A673 (cell line): ENCODE data around the gene ZNF48. TPM values are rescaled to one million over a fixed set of nuclear protein-coding genes. Genes with fewer than 3 reads are reported as not detected.

Experiments used
- BruUV-seq: library from RNA; stranded (reverse); fragments of 400-500 nt; replicated peaks from 2 replicates; lab custom pipeline; 2021; lab: Mats Ljungman, UMichigan
- CTCF ChIA-PET: fragments of 300-600 bp; sonication (Branson Sonifier 250); formaldehyde crosslinking; loops from one replicate; lab custom pipeline; 2022; ENCODE audit warnings: antibody characterized with exemption; lab: Charles Lee
- POLR2A ChIA-PET: fragments of 300-600 bp; sonication (Branson Sonifier 250); formaldehyde crosslinking; loops from one replicate; lab custom pipeline; 2022; ENCODE audit warnings: antibody characterized with exemption; ENCODE audit not compliant: low non-redundant PET; lab: Charles Lee
- DNase-seq: peaks from one replicate; pipeline ENCODE4 v3.0.0-alpha.2; 2015; ENCODE audit warnings: low spot score
- H3K27ac ChIP-seq: fragments of 200-600 bp; sonication (generic); 2 replicates; pipeline ENCODE4 v1.5.1; 2016; ENCODE audit warnings: mixed run types, low read depth, mild to moderate bottlenecking, mixed read lengths, antibody characterized with exemption, low read length; ENCODE audit not compliant: poor library complexity, severe bottlenecking
- H3K27me3 ChIP-seq: fragments of 200-600 bp; sonication (generic); replicated peaks from 2 replicates; pipeline ENCODE4 v1.6.1; 2017; ENCODE audit warnings: mixed run types, low read depth, mild to moderate bottlenecking, mixed read lengths, antibody characterized with exemption, low read length; ENCODE audit not compliant: insufficient read depth, poor library complexity
- H3K36me3 ChIP-seq: fragments of 200-600 bp; sonication (generic); 2 replicates; pipeline ENCODE4 v1.6.1; 2016; ENCODE audit warnings: mixed run types, mild to moderate bottlenecking, mixed read lengths, antibody characterized with exemption, low read length; ENCODE audit not compliant: insufficient read depth, poor library complexity, severe bottlenecking
- H3K4me1 ChIP-seq: fragments of 200-600 bp; sonication (generic); 2 replicates; pipeline ENCODE4 v1.6.1; 2017; ENCODE audit warnings: mixed run types, mild to moderate bottlenecking, mixed read lengths, antibody characterized with exemption, low read length; ENCODE audit not compliant: insufficient read depth, poor library complexity, severe bottlenecking
- H3K4me3 ChIP-seq: fragments of 200-600 bp; sonication (generic); 2 replicates; pipeline ENCODE4 v1.5.1; 2016; ENCODE audit warnings: low read depth, mixed run types, mild to moderate bottlenecking, mixed read lengths, low read length; ENCODE audit not compliant: poor library complexity, severe bottlenecking
- H3K9me3 ChIP-seq: fragments of 200-600 bp; sonication (generic); 2 replicates; pipeline ENCODE4 v1.6.1; 2016; ENCODE audit warnings: mixed run types, low read depth, mild to moderate bottlenecking, mixed read lengths, antibody characterized with exemption, low read length; ENCODE audit not compliant: poor library complexity, severe bottlenecking
- CTCF ChIP-seq: fragments of 300-800, 200-600 bp; sonication (generic); conservative IDR thresholded peaks from 2 replicates; pipeline ENCODE4 v1.5.1; 2017; ENCODE audit warnings: low read depth, mild to moderate bottlenecking, antibody characterized with exemption, low read length, moderate library complexity, mixed read lengths
- EZH2 ChIP-seq: fragments of 200-600 bp; sonication (generic); IDR thresholded peaks from 2 replicates; pipeline ENCODE4 v1.6.1; 2017; ENCODE audit warnings: borderline replicate concordance, low read depth, mild to moderate bottlenecking, mixed read lengths, antibody characterized with exemption, low read length; ENCODE audit not compliant: poor library complexity, severe bottlenecking
- intact Hi-C: fragments of 100-400 bp; cut with micrococcal nuclease; formaldehyde crosslinking; loops from one replicate; pipeline ENCODE4 v1.10.0; 2022; ENCODE audit not compliant: unreplicated experiment
- total RNA-seq: library from RNA; stranded (reverse); gene quantifications from 2 replicates; pipeline ENCODE4 v1.2.3, GENCODE V29; 2021

ZNF48 gene
- total RNA-seq, 1 experiment from 2014 or later: 22.0 TPM

DNA sequence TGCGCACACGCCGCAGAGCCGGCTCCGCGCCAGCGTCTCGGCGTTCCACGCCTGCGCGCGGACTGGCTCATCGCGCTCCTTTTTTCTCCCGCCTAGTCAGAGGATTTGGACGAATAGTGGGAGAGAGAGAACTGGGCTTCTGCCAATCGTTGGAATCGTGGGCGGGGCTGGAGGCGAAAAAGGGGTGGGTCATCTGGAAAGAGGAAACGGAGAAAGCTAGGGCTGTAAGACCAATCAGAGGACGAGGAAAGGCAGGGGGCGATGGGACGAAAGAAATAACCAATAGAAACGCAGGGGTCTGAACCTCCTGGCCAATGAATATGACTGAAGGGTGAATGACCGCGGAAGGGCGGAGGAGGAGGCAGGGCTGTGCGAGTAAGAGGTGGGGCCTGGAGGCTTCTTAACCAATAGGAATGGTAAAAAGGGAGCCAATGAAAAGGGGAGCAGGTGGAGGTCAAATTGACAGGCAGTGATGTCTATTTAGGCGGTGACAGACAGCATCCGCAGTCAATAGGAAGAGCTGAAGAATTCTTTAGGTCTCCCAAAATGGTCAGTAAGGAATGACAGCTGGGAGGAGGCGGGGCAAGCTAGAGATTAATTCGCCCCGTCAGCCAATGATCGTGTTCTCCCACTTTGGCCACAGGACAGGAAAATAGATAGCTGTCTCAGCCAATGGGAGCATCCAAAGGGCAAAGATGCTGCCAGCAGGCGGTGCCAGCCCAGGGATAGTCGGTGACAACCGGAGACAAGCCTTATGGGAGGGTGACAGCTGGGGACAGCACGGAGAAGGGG, 24.6 kb upstream of the ZNF48 start, which contains the start of gene TBC1D10B:
Gene TBC1D10B (minus strand): TSS at position 39 of the 792 bp plus-strand sequence. CDS start 311 bp downstream, outside the sequence.
- ChIA-PET CTCF (interaction anchor here (1.2 kb wide), 2 partner anchors 39 to 59 kb away, joined by 5 read pairs; partner anchors contain the start of gene DCTPP1), POLR2A (interaction anchor here (0.9 kb wide), 1 partner anchor 36 kb away, joined by 4 read pairs; no protein-coding TSS in a partner anchor)
- H3K4me3 ChIP-seq: peak within 1 kb of the TSS; percentile 94
- intact Hi-C loops: loop anchor here (5.0 kb wide), 1 partner anchor 37 kb away; the partner anchor contains the start of gene ZNF771
- peak within 1 kb of the TSS; percentile 84 for H3K27ac ChIP-seq
- BruUV-seq: no TSS peak
- H3K4me1 ChIP-seq: peaks cover 8% of the 10 kb centered on the region
- no peaks in the 10 kb centered on the region for H3K9me3 ChIP-seq
- no peak for TF ChIP-seq EZH2
- peak; percentile 100 for DNase-seq
- H3K36me3 ChIP-seq: peaks cover 11% of the 10 kb centered on the region
- no peaks in the 10 kb centered on the region for H3K27me3 ChIP-seq

DNA sequence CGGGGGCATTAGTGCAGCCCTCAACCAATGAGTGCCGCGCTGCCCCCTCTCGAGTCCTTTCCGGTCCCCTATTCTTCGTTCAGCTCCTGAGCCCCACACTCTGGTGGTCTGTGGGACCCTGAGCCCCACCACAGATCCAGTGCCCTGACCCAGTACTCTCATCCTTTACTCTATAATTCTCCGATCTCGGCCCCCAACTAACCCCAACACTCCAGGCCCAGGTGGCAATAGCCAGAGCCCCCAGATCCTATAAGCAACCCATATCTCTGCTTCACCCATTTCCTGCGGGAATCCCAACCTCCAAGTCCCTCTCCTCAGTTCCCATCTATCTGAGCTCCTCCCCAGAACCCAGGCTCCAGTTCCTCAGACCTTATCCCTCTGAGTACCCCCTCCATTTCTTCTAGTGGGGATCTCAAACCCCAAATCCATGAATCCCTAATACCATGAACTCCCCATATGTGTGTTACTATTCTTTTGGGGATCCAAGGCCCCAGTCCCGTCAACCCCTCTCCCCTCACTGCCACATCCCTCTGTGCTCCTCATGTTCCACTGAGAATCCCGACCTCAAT, 23.9 kb upstream of the ZNF48 start:
- intact Hi-C loops: loop anchor here (5.0 kb wide), 1 partner anchor 36 kb away; the partner anchor contains the start of gene ZNF771
- no TSS peak for BruUV-seq
- CTCF ChIA-PET: interaction anchor here (1.2 kb wide), 2 partner anchors 38 to 58 kb away, joined by 5 read pairs; partner anchors contain the start of gene DCTPP1
- POLR2A ChIA-PET: interaction anchor here (0.9 kb wide), 1 partner anchor 35 kb away, joined by 4 read pairs; no protein-coding TSS in a partner anchor
- no peaks in the 10 kb centered on the region for H3K9me3 ChIP-seq
- peak overlapping the region; percentile 41 for H3K4me3 ChIP-seq
- H3K27ac ChIP-seq: peak overlapping the region; percentile 84
- H3K36me3 ChIP-seq: peaks cover 6% of the 10 kb centered on the region
- H3K4me1 ChIP-seq: peaks cover 8% of the 10 kb centered on the region
- no peaks in the 10 kb centered on the region for H3K27me3 ChIP-seq
- TF ChIP-seq EZH2: no peak
- no peak for TF ChIP-seq CTCF
- DNase-seq: no peak

DNA sequence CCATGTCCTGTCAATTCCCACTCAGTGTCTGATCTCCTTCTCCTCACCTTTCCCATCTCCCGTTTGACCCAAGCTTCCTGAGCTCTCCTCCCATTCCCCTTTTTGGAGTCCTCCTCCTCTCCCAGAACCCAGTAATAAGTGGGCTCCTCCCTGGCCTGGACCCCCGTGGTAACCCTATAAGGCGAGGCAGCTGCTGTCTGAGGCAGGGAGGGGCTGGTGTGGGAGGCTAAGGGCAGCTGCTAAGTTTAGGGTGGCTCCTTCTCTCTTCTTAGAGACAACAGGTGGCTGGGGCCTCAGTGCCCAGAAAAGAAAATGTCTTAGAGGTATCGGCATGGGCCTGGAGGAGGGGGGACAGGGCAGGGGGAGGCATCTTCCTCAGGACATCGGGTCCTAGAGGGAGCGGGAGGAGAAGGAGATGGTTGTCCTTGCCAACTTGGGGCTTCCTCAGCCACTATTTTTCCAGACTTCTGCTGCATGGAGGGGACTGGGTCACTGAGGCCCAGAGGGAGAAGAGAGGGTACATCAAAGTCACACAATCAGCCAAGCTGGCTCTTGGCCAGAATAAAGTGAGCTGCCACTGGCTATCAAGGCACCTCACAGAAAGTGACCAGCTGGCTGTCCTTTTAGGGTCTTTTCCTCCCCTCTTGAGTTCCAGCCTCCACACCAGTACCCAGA, 23.0 kb upstream of the ZNF48 start:
- POLR2A ChIA-PET: no interaction called here
- intact Hi-C loops: loop anchor here (5.0 kb wide), 1 partner anchor 35 kb away; the partner anchor contains the start of gene ZNF771
- peak overlapping the region; percentile 84 for H3K27ac ChIP-seq
- DNase-seq: no peak
- H3K9me3 ChIP-seq: no peaks in the 10 kb centered on the region
- no peaks in the 10 kb centered on the region for H3K27me3 ChIP-seq
- H3K4me3 ChIP-seq: no peak overlapping the region
- no peak for TF ChIP-seq CTCF
- no peak for TF ChIP-seq EZH2
- no peaks in the 10 kb centered on the region for H3K36me3 ChIP-seq
- H3K4me1 ChIP-seq: peaks cover 10% of the 10 kb centered on the region
- CTCF ChIA-PET: no interaction called here
- no TSS peak for BruUV-seq
